ENCODE data around the gene ABCB10. TPM values are rescaled to one million over a fixed set of nuclear protein-coding genes. Genes with fewer than 3 reads are reported as not detected.

ABCB10 gene
- total and polyA plus RNA-seq, 8 donors, result 3.8 to 8.6 (median 6.4) TPM

GRCh38 chr1:229550812-229551567 is 7.5 kb downstream of the ABCB10 start:
- peaks cover 0 to 9% (median 9%) of the 10 kb centered on the region in 3 donors for H3K36me3 ChIP-seq
- peaks cover 0 to 23% (median 0%) of the 10 kb centered on the region in 3 donors for H3K4me1 ChIP-seq
- H3K4me3 ChIP-seq, result no peak overlapping the region
- intact Hi-C loops (cut with DNase I), result loop anchor here in 2 of 3 donors (10.0 kb wide), 1 partner anchor 74 kb away; the partner anchor contains the start of genes TAF5L (in 2 of the 2) and URB2 (in 2 of the 2)
- 63 to 64% methylated on average over 3 of the region's 3 CpGs for WGBS, 2 donors
- DNase-seq (no peak), FAIRE-seq (no peak), ATAC-seq (no peak)
- H3K27me3 ChIP-seq, result no peaks in the 10 kb centered on the region
- no peaks in the 10 kb centered on the region for H3K9me3 ChIP-seq
- H3K27ac ChIP-seq, result no peak overlapping the region
- TF ChIP-seq, protein P1, sequence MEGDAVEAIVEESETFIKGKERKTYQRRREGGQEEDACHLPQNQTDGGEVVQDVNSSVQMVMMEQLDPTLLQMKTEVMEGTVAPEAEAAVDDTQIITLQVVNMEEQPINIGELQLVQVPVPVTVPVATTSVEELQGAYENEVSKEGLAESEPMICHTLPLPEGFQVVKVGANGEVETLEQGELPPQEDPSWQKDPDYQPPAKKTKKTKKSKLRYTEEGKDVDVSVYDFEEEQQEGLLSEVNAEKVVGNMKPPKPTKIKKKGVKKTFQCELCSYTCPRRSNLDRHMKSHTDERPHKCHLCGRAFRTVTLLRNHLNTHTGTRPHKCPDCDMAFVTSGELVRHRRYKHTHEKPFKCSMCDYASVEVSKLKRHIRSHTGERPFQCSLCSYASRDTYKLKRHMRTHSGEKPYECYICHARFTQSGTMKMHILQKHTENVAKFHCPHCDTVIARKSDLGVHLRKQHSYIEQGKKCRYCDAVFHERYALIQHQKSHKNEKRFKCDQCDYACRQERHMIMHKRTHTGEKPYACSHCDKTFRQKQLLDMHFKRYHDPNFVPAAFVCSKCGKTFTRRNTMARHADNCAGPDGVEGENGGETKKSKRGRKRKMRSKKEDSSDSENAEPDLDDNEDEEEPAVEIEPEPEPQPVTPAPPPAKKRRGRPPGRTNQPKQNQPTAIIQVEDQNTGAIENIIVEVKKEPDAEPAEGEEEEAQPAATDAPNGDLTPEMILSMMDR (IDR thresholded peaks at IDR 0.05), result no peak

- peak in 1 of 4 donors; percentile 9 for ATAC-seq
- TF ChIP-seq, protein P1 (IDR thresholded peaks at IDR 0.05), result no peak
- no peak for DNase-seq
- 95 to 98% methylated on average over 7 of the region's 7 CpGs for WGBS, 2 donors
- Histone ChIP-seq H3K4me1 (peaks cover 0 to 9% (median 0%) of the 10 kb centered on the region in 3 donors), H3K4me3 (no peak overlapping the region), H3K27me3 (no peaks in the 10 kb centered on the region), H3K36me3 (peaks cover 0 to 9% (median 9%) of the 10 kb centered on the region in 3 donors), H3K9me3 (no peaks in the 10 kb centered on the region), H3K27ac (no peak overlapping the region)
- intact Hi-C loops (cut with DNase I), result no loop called here
- no peak for FAIRE-seq
These were observed 11.0 kb downstream of the ABCB10 start for GRCh38 chr1:229547542-229547941.

- intact Hi-C loops (cut with DNase I), result no loop called here
- ATAC-seq (no peak), DNase-seq (no peak), FAIRE-seq (no peak)
- Histone ChIP-seq H3K4me1 (peaks cover 0 to under 1% (median 0%) of the 10 kb centered on the region in 3 donors), H3K9me3 (no peaks in the 10 kb centered on the region), H3K27me3 (no peaks in the 10 kb centered on the region), H3K36me3 (peaks cover 0 to 16% (median 9%) of the 10 kb centered on the region in 3 donors), H3K4me3 (no peak overlapping the region), H3K27ac (no peak overlapping the region)
- 96% methylated on average over 1 of the region's 1 CpG for WGBS, 2 donors
- TF ChIP-seq, protein P1 (IDR thresholded peaks at IDR 0.05), result no peak
These were observed 13.9 kb downstream of the ABCB10 start for GRCh38 chr1:229544587-229544986.

GRCh38 chr1:229539863-229540506 is 18.5 kb downstream of the ABCB10 start:
- Histone ChIP-seq H3K27ac (no peak overlapping the region), H3K36me3 (peaks cover 0 to 14% (median 12%) of the 10 kb centered on the region in 3 donors), H3K4me3 (no peak overlapping the region), H3K9me3 (no peaks in the 10 kb centered on the region), H3K27me3 (no peaks in the 10 kb centered on the region), H3K4me1 (no peaks in the 10 kb centered on the region)
- ATAC-seq (no peak), DNase-seq (no peak), FAIRE-seq (no peak)
- WGBS, 2 donors, result 92 to 95% methylated on average over 6 of the region's 6 CpGs
- intact Hi-C loops (cut with DNase I), result no loop called here
- TF ChIP-seq, protein P1 (IDR thresholded peaks at IDR 0.05), result no peak

Data from pancreas (tissue), 10 donors.